ENCODE results near the gene FAR2.

GRCh38 chr12:29132316-29132715, 16.8 kb upstream of the FAR2 start:
- no peak for TF ChIP-seq EZH2 (IDR thresholded peaks at IDR 0.05; ENCODE audit: borderline replicate concordance, low read depth, low read length, severe bottlenecking)
- TF ChIP-seq CTCF (IDR thresholded peaks at IDR 0.05; ENCODE audit: extremely low read depth in 1 of 2, insufficient read depth in 1 of 2, low read depth in 1 of 2, low read length in 2 of 2): no peak
- no peak for TF ChIP-seq POLR2A (IDR thresholded peaks at IDR 0.05; ENCODE audit: low read depth, low read length)
- no peak for TF ChIP-seq JUN (IDR thresholded peaks at IDR 0.05; ENCODE audit: borderline replicate concordance, insufficient read depth, insufficient read length, low read depth)
- TF ChIP-seq MAX (IDR thresholded peaks at IDR 0.05; ENCODE audit: insufficient read depth, insufficient read length): no peak
- no peak for TF ChIP-seq POLR2AphosphoS5 (IDR thresholded peaks at IDR 0.05; ENCODE audit: insufficient read depth, low read depth, low read length)
- TF ChIP-seq MYC (IDR thresholded peaks at IDR 0.05; ENCODE audit: low read depth, low read length): no peak
- no peak for TF ChIP-seq FOS (IDR thresholded peaks at IDR 0.05; ENCODE audit: borderline replicate concordance, insufficient read depth, low read length)

Data from endothelial cell of umbilical vein (primary cell).